Thoracic aorta (tissue), 2 donors: ENCODE data around the gene DCBLD1. TPM values are rescaled to one million over a fixed set of nuclear protein-coding genes. Genes with fewer than 3 reads are reported as not detected.

ENCODE experiments used
- ATAC-seq: fragments of 150-250 bp; one replicate; pipeline ENCODE4 v1.8.0; 2017; ENCODE audit warnings: low read depth; ENCODE audit not compliant: insufficient number of reproducible peaks, low FRiP score
- DNase-seq: peaks from one replicate; pipeline ENCODE4 v3.0.0-alpha.2; 2020; ENCODE audit warnings: low spot score
- H3K27ac ChIP-seq, 2 donors: fragments of 200-600 bp; sonication (generic); 1 replicate in 1 of 2; 2 replicates in 1 of 2; pipeline ENCODE4 v1.5.1; 2016; ENCODE audit warnings: mild to moderate bottlenecking in 2 of 2, moderate library complexity in 2 of 2
- H3K27me3 ChIP-seq: fragments of 200-600 bp; sonication (generic); replicated peaks from 2 replicates; pipeline ENCODE4 v1.6.0; 2016; ENCODE audit warnings: mild to moderate bottlenecking; ENCODE audit not compliant: insufficient read depth
- H3K36me3 ChIP-seq: fragments of 200-600 bp; sonication (generic); one replicate; pipeline ENCODE4 v1.5.1; 2016
- H3K4me1 ChIP-seq, 2 donors: fragments of 200-600 bp; sonication (generic); 1 replicate in 1 of 2; 2 replicates in 1 of 2; pipeline versions ENCODE4 v1.5.1 to v1.6.0; 2016; ENCODE audit warnings: low read depth in 2 of 2, mild to moderate bottlenecking in 1 of 2; ENCODE audit not compliant: control insufficient read depth in 1 of 2
- H3K4me3 ChIP-seq: fragments of 200-600 bp; sonication (generic); 2 replicates; pipeline ENCODE4 v1.5.1; 2016; ENCODE audit warnings: mild to moderate bottlenecking
- H3K9me3 ChIP-seq: fragments of 200-600 bp; sonication (generic); 2 replicates; pipeline ENCODE4 v1.5.1; 2016
- total RNA-seq, 2 donors: library from RNA; depleted of rRNA; stranded (reverse); fragments of >200 nt; gene quantifications; one replicate each; pipeline versions ENCODE4 v1.1.0 to v1.2.3, GENCODE V29; 2016
- TF ChIP-seq, protein P1 (sequence below): fragments of 200-600 bp; sonication (generic); IDR thresholded peaks from one replicate; pipeline ENCODE4 v1.5.1; 2019; ENCODE audit warnings: antibody characterized with exemption

DCBLD1 gene
- total RNA-seq, 2 donors from 2014 or later = 6.4 to 33.2 TPM

- DNase-seq = no peak
- Histone ChIP-seq H3K9me3 (no peaks in the 10 kb centered on the region), H3K4me1 (peaks cover 4 to 12% of the 10 kb centered on the region in 2 donors), H3K4me3 (no peak overlapping the region), H3K36me3 (no peaks in the 10 kb centered on the region), H3K27ac (no peak overlapping the region), H3K27me3 (no peaks in the 10 kb centered on the region)
- no peak for ATAC-seq
- TF ChIP-seq, protein P1, sequence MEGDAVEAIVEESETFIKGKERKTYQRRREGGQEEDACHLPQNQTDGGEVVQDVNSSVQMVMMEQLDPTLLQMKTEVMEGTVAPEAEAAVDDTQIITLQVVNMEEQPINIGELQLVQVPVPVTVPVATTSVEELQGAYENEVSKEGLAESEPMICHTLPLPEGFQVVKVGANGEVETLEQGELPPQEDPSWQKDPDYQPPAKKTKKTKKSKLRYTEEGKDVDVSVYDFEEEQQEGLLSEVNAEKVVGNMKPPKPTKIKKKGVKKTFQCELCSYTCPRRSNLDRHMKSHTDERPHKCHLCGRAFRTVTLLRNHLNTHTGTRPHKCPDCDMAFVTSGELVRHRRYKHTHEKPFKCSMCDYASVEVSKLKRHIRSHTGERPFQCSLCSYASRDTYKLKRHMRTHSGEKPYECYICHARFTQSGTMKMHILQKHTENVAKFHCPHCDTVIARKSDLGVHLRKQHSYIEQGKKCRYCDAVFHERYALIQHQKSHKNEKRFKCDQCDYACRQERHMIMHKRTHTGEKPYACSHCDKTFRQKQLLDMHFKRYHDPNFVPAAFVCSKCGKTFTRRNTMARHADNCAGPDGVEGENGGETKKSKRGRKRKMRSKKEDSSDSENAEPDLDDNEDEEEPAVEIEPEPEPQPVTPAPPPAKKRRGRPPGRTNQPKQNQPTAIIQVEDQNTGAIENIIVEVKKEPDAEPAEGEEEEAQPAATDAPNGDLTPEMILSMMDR = no peak
Measured at GRCh38 chr6:117546674-117547073, 64.2 kb downstream of the DCBLD1 start.

DNA sequence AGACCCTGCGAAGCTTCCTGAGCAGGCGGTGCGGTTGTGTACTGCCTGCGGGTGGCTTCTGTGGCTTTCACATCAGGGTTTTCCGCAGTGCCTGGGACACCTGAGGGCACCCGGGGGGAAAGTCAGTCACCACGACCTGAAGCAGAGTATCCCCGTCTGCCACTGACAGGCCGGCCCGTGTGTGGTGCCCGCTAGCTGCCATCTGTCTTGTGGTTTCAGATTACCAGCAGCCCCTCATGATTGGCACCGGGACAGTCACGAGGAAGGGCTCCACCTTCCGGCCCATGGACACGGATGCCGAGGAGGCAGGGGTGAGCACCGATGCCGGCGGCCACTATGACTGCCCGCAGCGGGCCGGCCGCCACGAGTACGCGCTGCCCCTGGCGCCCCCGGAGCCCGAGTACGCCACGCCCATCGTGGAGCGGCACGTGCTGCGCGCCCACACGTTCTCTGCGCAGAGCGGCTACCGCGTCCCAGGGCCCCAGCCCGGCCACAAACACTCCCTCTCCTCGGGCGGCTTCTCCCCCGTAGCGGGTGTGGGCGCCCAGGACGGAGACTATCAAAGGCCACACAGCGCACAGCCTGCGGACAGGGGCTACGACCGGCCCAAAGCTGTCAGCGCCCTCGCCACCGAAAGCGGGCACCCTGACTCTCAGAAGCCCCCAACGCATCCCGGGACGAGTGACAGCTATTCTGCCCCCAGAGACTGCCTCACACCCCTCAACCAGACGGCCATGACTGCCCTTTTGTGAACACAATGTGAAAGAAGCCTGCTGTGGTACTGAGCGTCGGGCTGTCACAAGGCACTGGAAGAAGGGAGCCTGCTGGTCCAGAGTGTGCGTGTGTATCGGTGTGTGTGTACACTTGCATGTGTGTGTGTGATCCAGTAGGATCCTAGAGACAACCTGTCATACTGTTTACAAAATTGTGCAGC is 65.5 kb downstream of the DCBLD1 start:
- peak; percentile 53 for ATAC-seq
- H3K36me3 ChIP-seq = no peaks in the 10 kb centered on the region
- peak overlapping the region; percentile 15 to 63 for H3K27ac ChIP-seq
- peak; percentile 23 for DNase-seq
- peak overlapping the region; percentile 71 for H3K4me3 ChIP-seq
- H3K9me3 ChIP-seq = no peaks in the 10 kb centered on the region
- TF ChIP-seq, protein P1 = no peak
- peaks cover 4 to 12% of the 10 kb centered on the region in 2 donors for H3K4me1 ChIP-seq
- H3K27me3 ChIP-seq = no peaks in the 10 kb centered on the region

GRCh38 chr6:117548797-117549301 is 66.4 kb downstream of the DCBLD1 start:
- Histone ChIP-seq H3K4me3 (peak overlapping the region; percentile 71), H3K9me3 (no peaks in the 10 kb centered on the region), H3K27me3 (no peaks in the 10 kb centered on the region), H3K27ac (peak overlapping the region in 1 of 2 donors; percentile 63), H3K36me3 (no peaks in the 10 kb centered on the region), H3K4me1 (peaks cover 4 to 12% of the 10 kb centered on the region in 2 donors)
- DNase-seq = no peak
- TF ChIP-seq, protein P1 = no peak
- ATAC-seq = peak; percentile 16

GRCh38 chr6:117549611-117550010 is 67.1 kb downstream of the DCBLD1 start:
- TF ChIP-seq, protein P1 = no peak
- Histone ChIP-seq H3K36me3 (no peaks in the 10 kb centered on the region), H3K27ac (peak overlapping the region in 1 of 2 donors; percentile 11), H3K4me1 (peaks cover 4 to 12% of the 10 kb centered on the region in 2 donors), H3K27me3 (no peaks in the 10 kb centered on the region), H3K4me3 (no peak overlapping the region), H3K9me3 (no peaks in the 10 kb centered on the region)
- DNase-seq = no peak
- no peak for ATAC-seq

DNA sequence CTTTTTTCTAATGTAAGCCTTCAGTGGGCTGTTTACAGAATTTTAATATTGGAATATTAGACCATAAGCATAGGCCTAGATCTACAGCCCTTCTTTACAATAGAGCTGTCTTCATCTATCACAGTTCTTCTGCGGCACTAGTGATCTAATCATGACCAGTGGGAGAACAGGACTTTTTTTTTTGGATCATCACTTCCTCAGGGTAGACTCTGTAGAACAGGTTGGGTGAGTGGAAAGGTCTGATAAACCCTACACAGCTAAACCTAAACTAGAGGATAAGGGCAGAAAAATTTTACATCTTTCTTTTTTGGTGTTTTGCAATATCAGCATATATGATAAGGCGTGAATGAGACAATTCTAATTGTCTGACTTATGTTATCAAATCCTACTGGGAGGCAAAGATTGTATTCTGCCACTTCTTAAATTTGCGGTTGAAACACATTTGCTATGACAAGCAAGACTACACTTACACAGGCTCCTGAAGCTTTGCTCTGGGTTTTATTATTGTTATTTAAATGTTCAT is 67.7 kb downstream of the DCBLD1 start:
- Histone ChIP-seq H3K9me3 (no peaks in the 10 kb centered on the region), H3K36me3 (no peaks in the 10 kb centered on the region), H3K27ac (no peak overlapping the region), H3K4me3 (no peak overlapping the region), H3K4me1 (peaks cover 4 to 12% of the 10 kb centered on the region in 2 donors), H3K27me3 (no peaks in the 10 kb centered on the region)
- DNase-seq (no peak), ATAC-seq (no peak)
- TF ChIP-seq, protein P1 = no peak
